AG10803 (cell line): ENCODE results near the gene ANKRD49.

Source experiments
- DNase-seq: peaks from one replicate; pipeline ENCODE4 v3.0.0; 2010; ENCODE audit warnings: low read depth
- H3K4me3 ChIP-seq: 2 replicates; pipeline ENCODE4 v1.5.1; 2011; ENCODE audit warnings: mild to moderate bottlenecking, low read length, control low read depth
- TF ChIP-seq, protein P1 (sequence below): conservative IDR thresholded peaks from 2 replicates; pipeline ENCODE4 v1.5.1; 2011; ENCODE audit warnings: mild to moderate bottlenecking, low read length, control low read depth, inconsistent platforms

ANKRD49 gene, protein sequence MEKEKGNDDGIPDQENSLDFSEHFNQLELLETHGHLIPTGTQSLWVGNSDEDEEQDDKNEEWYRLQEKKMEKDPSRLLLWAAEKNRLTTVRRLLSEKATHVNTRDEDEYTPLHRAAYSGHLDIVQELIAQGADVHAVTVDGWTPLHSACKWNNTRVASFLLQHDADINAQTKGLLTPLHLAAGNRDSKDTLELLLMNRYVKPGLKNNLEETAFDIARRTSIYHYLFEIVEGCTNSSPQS

DNA sequence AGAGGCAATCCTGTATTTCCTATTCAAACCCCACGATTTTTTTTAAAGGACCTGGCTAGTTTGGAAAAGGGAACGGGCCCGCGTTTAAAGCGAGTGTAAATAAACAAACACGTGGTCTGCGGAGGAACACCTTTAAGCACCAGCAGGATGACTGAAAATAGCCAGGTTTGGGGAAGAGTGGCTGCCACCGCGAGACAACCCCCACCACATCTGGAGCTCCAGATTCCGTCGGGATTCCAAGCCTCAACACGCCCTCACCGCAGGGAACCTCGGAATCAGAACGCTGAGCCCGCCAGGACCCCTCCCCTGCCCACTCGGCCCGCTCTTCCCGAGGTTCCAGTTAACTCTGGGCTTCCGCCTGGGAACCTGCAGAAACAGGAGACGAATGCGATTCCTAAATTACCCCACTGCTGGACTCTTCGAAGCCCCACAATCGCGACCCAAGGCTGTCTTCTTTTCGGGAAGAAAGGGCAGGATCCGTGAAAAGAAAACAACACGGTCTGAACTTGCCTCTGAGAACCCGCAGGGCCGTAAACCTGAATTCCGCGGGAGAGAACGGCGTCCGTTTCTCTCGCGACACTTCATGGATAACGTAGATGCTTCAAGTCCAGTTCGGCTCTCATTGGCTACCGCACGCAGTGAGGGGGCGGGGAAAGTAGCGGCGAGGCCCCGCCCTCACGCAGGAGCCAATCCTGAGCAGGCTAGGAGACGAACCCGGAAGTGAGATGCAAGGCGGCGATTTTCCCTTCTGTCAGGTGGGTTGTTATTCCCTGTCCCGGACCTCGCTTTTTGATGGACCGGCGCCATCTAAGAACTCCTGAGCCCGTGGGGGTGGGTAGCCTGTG, at the start of gene ANKRD49, which contains the start of gene MRE11:
Gene ANKRD49 (plus strand): TSS at position 704 of the 845 bp plus-strand sequence. CDS start 2,710 bp downstream, outside the sequence.
Gene MRE11 (minus strand): TSS at position 564 of the 845 bp plus-strand sequence. CDS start 1,043 bp downstream, outside the sequence.
- DNase-seq = peak; percentile 98
- TF ChIP-seq, protein P1, sequence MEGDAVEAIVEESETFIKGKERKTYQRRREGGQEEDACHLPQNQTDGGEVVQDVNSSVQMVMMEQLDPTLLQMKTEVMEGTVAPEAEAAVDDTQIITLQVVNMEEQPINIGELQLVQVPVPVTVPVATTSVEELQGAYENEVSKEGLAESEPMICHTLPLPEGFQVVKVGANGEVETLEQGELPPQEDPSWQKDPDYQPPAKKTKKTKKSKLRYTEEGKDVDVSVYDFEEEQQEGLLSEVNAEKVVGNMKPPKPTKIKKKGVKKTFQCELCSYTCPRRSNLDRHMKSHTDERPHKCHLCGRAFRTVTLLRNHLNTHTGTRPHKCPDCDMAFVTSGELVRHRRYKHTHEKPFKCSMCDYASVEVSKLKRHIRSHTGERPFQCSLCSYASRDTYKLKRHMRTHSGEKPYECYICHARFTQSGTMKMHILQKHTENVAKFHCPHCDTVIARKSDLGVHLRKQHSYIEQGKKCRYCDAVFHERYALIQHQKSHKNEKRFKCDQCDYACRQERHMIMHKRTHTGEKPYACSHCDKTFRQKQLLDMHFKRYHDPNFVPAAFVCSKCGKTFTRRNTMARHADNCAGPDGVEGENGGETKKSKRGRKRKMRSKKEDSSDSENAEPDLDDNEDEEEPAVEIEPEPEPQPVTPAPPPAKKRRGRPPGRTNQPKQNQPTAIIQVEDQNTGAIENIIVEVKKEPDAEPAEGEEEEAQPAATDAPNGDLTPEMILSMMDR = no peak
- peak within 1 kb of the TSS; percentile 90 for H3K4me3 ChIP-seq

DNA sequence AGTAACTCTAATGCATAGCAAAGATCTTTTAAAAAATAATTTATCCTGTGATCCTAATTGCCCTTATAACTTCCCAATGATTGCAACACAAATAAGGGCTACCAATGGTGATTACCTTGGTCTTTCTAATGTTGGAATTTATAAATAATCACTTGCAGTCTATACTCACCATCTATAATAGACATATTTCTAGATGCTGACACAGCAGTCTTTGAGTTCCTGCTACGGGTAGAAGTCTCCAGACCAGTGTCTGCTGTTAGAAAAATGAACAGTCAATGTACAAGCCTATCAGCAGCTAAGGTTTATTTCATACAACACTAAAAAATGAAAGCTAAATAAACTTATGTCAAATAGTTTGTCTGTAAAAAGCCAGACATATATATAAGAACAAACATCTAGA, 48.1 kb upstream of the ANKRD49 start:
- DNase-seq = no peak
- TF ChIP-seq, protein P1 = no peak
- no peak overlapping the region for H3K4me3 ChIP-seq

DNA sequence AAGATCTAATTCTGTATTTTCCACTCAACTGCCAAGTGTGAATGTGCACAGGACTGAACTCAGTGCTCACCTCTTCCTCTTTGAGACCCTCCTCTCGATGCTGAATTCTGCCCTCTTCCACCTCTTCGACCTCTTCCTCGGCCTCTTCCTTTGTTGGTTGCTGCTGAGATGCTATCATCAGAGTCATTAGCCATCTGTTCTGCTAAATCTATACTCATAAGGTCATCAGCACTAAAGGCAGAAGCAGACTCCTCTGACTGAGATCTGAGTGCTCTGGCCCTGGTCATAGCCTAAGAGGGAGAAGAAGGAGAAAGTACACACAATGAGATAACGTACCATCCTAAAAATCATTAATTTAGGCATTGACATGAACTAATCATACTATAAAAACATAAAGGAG, 46.6 kb upstream of the ANKRD49 start:
- no peak overlapping the region for H3K4me3 ChIP-seq
- TF ChIP-seq, protein P1 = no peak

DNA sequence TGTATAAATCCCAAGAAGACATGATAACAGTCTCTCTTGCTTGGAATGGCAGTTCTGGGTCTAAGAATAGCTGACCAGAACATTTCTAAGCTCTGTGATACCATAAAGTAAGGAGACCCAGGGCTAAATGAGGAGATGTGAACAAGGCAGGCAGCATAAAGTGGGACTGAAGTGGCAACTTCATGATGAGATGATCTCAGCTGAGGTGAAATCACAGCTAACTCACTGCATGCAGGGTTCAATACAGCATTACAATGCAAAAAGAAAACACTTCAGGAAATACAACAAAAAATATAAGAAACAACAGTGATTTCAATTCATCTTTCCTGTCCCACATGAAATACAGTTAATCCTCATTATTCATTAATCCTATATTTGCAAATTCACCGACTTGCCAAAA, 44.8 kb upstream of the ANKRD49 start:
- TF ChIP-seq, protein P1 = no peak
- DNase-seq = no peak
- no peak overlapping the region for H3K4me3 ChIP-seq

More for the DNA sequence above, 46.6 kb upstream of the ANKRD49 start:
- no peak for DNase-seq

DNA sequence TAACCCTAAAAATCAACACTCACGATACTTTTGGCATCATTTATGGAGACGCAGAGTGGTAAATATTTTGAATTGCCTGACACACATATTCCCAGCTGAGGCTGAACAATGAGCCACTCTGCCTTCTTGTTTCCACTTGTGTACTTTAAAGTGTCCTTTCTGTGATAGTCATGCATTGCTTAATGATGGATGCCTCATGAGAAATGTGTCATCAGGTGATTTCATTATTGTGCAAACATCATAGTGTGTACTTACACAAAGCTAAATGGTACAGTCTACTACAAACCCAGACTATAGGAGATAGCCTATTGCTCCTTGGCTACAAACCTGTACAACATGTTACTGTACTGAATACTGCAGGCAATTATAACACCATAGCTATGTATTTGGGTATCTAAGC, 44.3 kb upstream of the ANKRD49 start:
- no peak overlapping the region for H3K4me3 ChIP-seq
- peak; percentile 77 for DNase-seq
- TF ChIP-seq, protein P1 = no peak

DNA sequence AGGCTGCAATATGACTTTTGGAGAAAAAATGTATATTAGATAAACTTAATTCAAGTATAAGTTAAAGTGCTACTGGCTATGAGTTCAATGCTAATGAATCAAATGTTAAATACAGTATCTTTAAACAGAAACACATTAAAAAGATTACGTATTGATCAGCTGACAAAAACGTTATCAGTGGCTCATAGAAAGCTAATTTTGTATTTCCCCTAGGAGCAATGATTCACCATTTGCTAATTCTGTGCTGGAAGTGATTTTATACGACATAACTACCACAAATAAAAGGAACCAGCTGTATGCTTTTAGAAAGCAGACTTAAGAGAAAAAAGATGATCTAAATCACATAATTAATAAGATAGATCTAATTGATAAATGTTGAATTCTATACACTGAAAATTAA, 43.7 kb upstream of the ANKRD49 start:
- peak; percentile 35 for DNase-seq
- TF ChIP-seq, protein P1 = no peak
- no peak overlapping the region for H3K4me3 ChIP-seq

DNA sequence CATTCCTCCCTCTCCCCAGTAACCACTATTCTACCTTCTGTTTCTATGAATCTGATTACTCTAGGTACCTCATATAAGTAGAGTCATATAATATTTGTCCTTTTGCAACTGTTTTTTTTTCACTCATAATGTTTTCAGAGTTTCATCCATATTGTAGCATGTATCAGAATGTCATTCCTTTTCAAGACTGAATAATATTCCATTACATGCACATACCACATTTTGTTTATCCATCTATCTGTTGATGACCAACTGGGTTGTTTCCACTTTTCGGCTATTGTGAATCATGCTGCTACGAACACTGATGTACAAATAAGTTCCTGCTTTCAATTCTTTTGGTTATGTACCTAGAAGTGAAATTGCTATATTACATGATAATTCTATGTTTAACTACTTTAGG, 40.8 kb upstream of the ANKRD49 start:
- TF ChIP-seq, protein P1 = no peak
- no peak overlapping the region for H3K4me3 ChIP-seq
- no peak for DNase-seq
